ENCODE results near the gene CAMK1D. TPM values are rescaled to one million over a fixed set of nuclear protein-coding genes. Genes with fewer than 3 reads are reported as not detected.

The CAMK1D gene
- total and polyA plus RNA-seq, 10 of the 15 experiments (the other 5 are each of a cell fraction or from before 2014, with no cell fraction given), result 2.1 to 35.5 (median 14.7) TPM

GRCh38 chr10:12668634-12669033 lies 319.3 kb downstream of the CAMK1D start:
- TF ChIP-seq GABPA (IDR thresholded peaks at IDR 0.05; ENCODE audit: low read depth), result no peak
- no peak for TF ChIP-seq USF2 (IDR thresholded peaks at IDR 0.05; ENCODE audit: borderline replicate concordance, low read depth, low read length)
- no peak for TF ChIP-seq RCOR1 (conservative IDR thresholded peaks at IDR 0.05; ENCODE audit: low read depth, low read length)
- TF ChIP-seq ZBTB33 (IDR thresholded peaks at IDR 0.05), result no peak
- no peak for TF ChIP-seq DPF2 (IDR thresholded peaks at IDR 0.05)
- no peak for TF ChIP-seq NR2F1 (conservative IDR thresholded peaks at IDR 0.05)
- no peak for TF ChIP-seq PAX5 (IDR thresholded peaks at IDR 0.05; ENCODE audit: borderline replicate concordance, low read depth, low read length)
- TF ChIP-seq ZNF274 (IDR thresholded peaks at IDR 0.05; ENCODE audit: insufficient read depth, insufficient read length), result no peak
- no peak for TF ChIP-seq RBBP5 (conservative IDR thresholded peaks at IDR 0.05)
- no peak for TF ChIP-seq ATF7 (IDR thresholded peaks at IDR 0.05; ENCODE audit: low read depth)
- TF ChIP-seq ZSCAN29 (IDR thresholded peaks at IDR 0.05), result no peak
- RAD21 ChIA-PET (ENCODE audit: unreplicated experiment), result interaction anchor here (1.2 kb wide), 1 partner anchor 12 kb away, joined by 4 read pairs; no protein-coding TSS in a partner anchor
- FAIRE-seq, result no peak
- Histone ChIP-seq H4K20me1 (ENCODE audit: control insufficient read depth, insufficient read depth) (no peaks in the 10 kb centered on the region), H3K27ac (ENCODE audit: control insufficient read depth, insufficient read depth) (no peak overlapping the region), H3K36me3 (ENCODE audit: control insufficient read depth in 2 of 2, insufficient read depth in 2 of 2, low read length in 1 of 2) (no peaks in the 10 kb centered on the region), H3K79me2 (ENCODE audit: control insufficient read depth, insufficient read depth, low read length) (no peaks in the 10 kb centered on the region), H3K4me2 (ENCODE audit: control insufficient read depth, insufficient read depth) (no peak overlapping the region), H3K27me3 (replicated peaks in 1 of 2; ENCODE audit: control insufficient read depth in 2 of 2, insufficient read depth in 2 of 2, low read length in 1 of 2) (no peaks in the 10 kb centered on the region), H3K9ac (ENCODE audit: control insufficient read depth, insufficient read depth, low read length) (no peak overlapping the region), H3K4me1 (ENCODE audit: control insufficient read depth, insufficient read depth, low read length) (no peaks in the 10 kb centered on the region), H3K4me3 (no peak overlapping the region), H2AFZ (ENCODE audit: control insufficient read depth, low read depth, low read length) (no peak overlapping the region), H3K9me3 (replicated peaks; ENCODE audit: control insufficient read depth, insufficient read depth, low read length) (no peaks in the 10 kb centered on the region; the same call in 2 of the 3 replicates)
- POLR2A ChIA-PET, result no interaction called here
- BruUV-seq (replicated peaks), result no TSS peak
- CTCF ChIA-PET, result interaction anchor here (1.7 kb wide), 1 partner anchor 12 kb away, joined by 8 read pairs; no protein-coding TSS in a partner anchor
- WGBS (ENCODE audit: insufficient coverage, insufficient replicate concordance, low lambda C conversion rate, missing lambda C conversion rate), result 95% methylated on average over 6 of the region's 6 CpGs
- DNase-seq (ENCODE audit: low read depth, low spot score), result no peak
- SMC1A ChIA-PET (ENCODE audit: uncharacterized antibody, unreplicated experiment), result interaction anchor here (1.1 to 1.4 kb wide), 2 partner anchors 9 to 12 kb away, joined by 3 to 5 read pairs; no protein-coding TSS in a partner anchor
- ATAC-seq, result no peak
- intact Hi-C loops (cut with micrococcal nuclease; ENCODE audit: unreplicated experiment), result no loop called here
- in situ Hi-C loops (cut with MboI), result no loop called here

Data from GM12878 (cell line).